ENCODE data around the gene PHLDB1.

DNA sequence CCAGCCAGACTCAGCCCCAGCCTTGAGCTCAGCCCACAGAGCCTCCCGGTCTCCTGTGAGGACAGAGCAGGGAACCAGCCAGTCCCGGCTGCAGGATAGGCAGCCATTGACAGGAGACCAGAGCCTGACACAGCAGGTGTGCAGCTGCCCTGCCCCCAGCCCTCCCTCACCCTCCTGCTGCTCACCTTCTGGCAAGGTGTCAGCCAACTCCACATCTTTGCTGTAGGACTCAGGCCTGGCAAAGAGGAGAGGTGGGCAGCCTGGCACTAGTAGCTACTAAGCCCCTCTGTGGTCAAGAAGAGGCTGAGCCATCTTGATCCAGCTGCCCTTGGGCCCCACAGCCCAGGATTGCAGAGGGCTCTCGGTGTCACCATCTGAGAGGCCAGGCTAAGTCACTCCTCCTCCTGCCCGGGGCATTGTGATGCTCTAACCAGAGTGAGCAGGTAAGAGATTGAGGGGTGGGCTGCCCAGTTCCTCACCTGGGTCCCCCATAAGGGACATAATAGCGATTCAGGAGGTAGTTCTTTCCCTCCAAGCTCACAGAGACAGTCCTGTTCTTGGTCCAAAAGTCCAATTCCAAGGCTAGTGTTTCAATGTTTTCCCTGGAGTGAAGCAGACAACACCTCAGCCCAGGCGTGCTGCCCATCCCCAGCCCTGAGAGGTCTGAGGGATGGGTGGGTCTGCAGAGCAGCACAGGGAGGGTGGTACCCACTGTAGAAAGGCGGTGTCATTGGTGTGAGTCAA, 53.4 kb downstream of the PHLDB1 start:
- TF ChIP-seq TAF1 (IDR thresholded peaks at IDR 0.05; ENCODE audit: low read depth) (no peak), TCF12 (IDR thresholded peaks at IDR 0.05; ENCODE audit: low read depth) (no peak), FOXM1 (IDR thresholded peaks at IDR 0.05; ENCODE audit: borderline replicate concordance, low read depth) (no peak), CEBPB (IDR thresholded peaks at IDR 0.05) (no peak), REST (IDR thresholded peaks at IDR 0.05; ENCODE audit: low read depth) (no peak)
